Measurements from ENCODE around the gene PCDHB15.
A peak's percentile ranks its signal among the peaks of the same experiment; 100 is the strongest.
"Not testable (repeated sequence)": the region's sequence is repeated elsewhere in the genome, so short reads cannot be mapped to it uniquely, and the experiment has no call there.

Gene PCDHB15

DNA sequence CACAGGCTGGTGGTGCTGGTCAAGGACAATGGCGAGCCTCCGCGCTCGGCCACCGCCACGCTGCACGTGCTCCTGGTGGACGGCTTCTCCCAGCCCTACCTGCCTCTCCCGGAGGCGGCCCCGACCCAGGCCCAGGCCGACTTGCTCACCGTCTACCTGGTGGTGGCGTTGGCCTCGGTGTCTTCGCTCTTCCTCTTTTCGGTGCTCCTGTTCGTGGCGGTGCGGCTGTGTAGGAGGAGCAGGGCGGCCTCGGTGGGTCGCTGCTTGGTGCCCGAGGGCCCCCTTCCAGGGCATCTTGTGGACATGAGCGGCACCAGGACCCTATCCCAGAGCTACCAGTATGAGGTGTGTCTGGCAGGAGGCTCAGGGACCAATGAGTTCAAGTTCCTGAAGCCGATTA lies 29.2 kb upstream of the PCDHB15 start:
- POLR2A ChIA-PET; H3K4me1 ChIP-seq (ENCODE audit: control insufficient read depth, insufficient read depth, low read length); CTCF ChIA-PET; H3K27ac ChIP-seq (ENCODE audit: extremely low read depth, low read depth, low read length); H3K9me3 ChIP-seq (ENCODE audit: control insufficient read depth, insufficient read depth, low read depth, low read length); H3K36me3 ChIP-seq (ENCODE audit: control insufficient read depth in 2 of 2, insufficient read depth in 1 of 2, low read length in 2 of 2); H3K4me3 ChIP-seq (ENCODE audit: low read depth, low read length): not testable (repeated sequence)

DNA sequence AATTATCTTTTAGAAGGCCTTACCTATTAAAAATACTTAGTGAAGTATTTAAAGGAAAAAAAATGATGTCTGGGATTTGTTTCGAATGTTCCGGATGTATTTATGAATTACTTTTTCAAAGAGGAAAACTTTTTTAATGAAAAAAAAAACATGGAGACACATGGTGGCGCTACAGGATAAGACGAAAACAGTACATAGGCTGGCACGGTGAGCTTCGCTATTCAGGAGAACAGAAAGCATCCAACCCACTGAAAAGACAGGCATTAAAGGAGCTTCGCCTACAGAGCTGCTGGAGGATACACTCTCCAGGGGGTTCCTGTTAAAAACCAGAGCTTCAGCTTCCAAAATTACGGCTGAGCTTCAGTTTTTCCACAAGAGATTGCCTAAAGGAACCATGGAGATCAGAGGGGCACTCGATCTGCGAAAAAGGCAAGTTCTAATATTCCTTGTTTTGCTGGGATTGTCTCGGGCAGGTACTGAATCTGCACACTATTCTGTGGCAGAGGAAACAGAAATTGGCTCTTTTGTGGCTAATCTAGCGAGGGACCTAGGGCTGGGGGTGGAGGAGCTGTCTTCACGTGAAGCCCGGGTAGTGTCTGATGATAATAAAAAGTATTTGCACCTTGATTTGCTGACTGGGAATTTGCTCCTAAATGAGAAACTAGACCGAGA lies 21.9 kb upstream of the PCDHB15 start, which contains the start of gene PCDHB14:
PCDHB14 (plus strand) TSS at position 232 of the 672 bp plus-strand sequence; CDS start at position 395, 163 bp downstream.
- Histone ChIP-seq H3K9me3 (ENCODE audit: control insufficient read depth, insufficient read depth, low read depth, low read length) (no peaks in the 10 kb centered on the region), H3K4me1 (ENCODE audit: control insufficient read depth, insufficient read depth, low read length) (no peaks in the 10 kb centered on the region; the same call in 1 of the 2 replicates), H3K4me3 (ENCODE audit: low read depth, low read length) (peak within 1 kb of the TSS; percentile 4), H3K36me3 (ENCODE audit: control insufficient read depth in 2 of 2, insufficient read depth in 1 of 2, low read length in 2 of 2) (no peaks in the 10 kb centered on the region), H3K27ac (ENCODE audit: extremely low read depth, low read depth, low read length) (no peak within 1 kb of the TSS)
- ChIA-PET CTCF (interaction anchor here (0.5 to 3.0 kb wide), 24 partner anchors 8 to 344 kb away, joined by 3 to 20 read pairs (median 4); partner anchors contain the start of genes PCDHB10, PCDHB11, PCDHB16 and PCDHGA11), POLR2A (no interaction called here)
- TF ChIP-seq MZF1 (tag by site-specific recombination; IDR thresholded peaks at IDR 0.05; ENCODE audit: borderline replicate concordance) (no peak), MYNN (tag by site-specific recombination; IDR thresholded peaks at IDR 0.05; ENCODE audit: borderline replicate concordance) (no peak), GFI1B (tag by site-specific recombination; IDR thresholded peaks at IDR 0.05) (no peak), ZNF585B (tag by site-specific recombination; IDR thresholded peaks at IDR 0.05) (no peak), ZBTB8A (tag by site-specific recombination; IDR thresholded peaks at IDR 0.05) (no peak), ZNF660 (tag by site-specific recombination; IDR thresholded peaks at IDR 0.05) (0 out of 2 replicates have a peak, but pooled peaks have one; percentile 34), ZFP69B (tag by site-specific recombination; IDR thresholded peaks at IDR 0.05) (no peak), ZNF558 (tag by site-specific recombination; IDR thresholded peaks at IDR 0.05) (no peak), GLIS1 (tag by site-specific recombination; IDR thresholded peaks at IDR 0.05) (peak; percentile 43), ZBTB17 (tag by site-specific recombination; IDR thresholded peaks at IDR 0.05) (peak; percentile 79), ZNF610 (tag by site-specific recombination; IDR thresholded peaks at IDR 0.05; ENCODE audit: borderline replicate concordance) (no peak), GLI4 (tag by site-specific recombination; IDR thresholded peaks at IDR 0.05) (no peak), ZFHX2 (tag by site-specific recombination; conservative IDR thresholded peaks at IDR 0.05) (no peak), ZNF248 (tag by site-specific recombination; IDR thresholded peaks at IDR 0.05) (no peak), ZNF548 (tag by site-specific recombination; IDR thresholded peaks at IDR 0.05) (no peak), ZNF132 (tag by site-specific recombination; IDR thresholded peaks at IDR 0.05; ENCODE audit: borderline replicate concordance) (no peak), ZNF223 (tag by site-specific recombination; IDR thresholded peaks at IDR 0.05) (no peak), ZNF426 (tag by site-specific recombination; IDR thresholded peaks at IDR 0.05) (no peak), ZNF677 (tag by site-specific recombination; IDR thresholded peaks at IDR 0.05) (no peak), ZNF335 (tag by site-specific recombination; conservative IDR thresholded peaks at IDR 0.05) (peak; percentile 52), ZNF175 (tag by site-specific recombination; IDR thresholded peaks at IDR 0.05) (no peak), ZNF792 (tag by site-specific recombination; IDR thresholded peaks at IDR 0.05) (no peak), ZNF529 (tag by site-specific recombination; IDR thresholded peaks at IDR 0.05; ENCODE audit: insufficient replicate concordance) (no peak), KLF8 (tag by site-specific recombination; IDR thresholded peaks at IDR 0.05) (no peak), GLI2 (tag by site-specific recombination; IDR thresholded peaks at IDR 0.05; ENCODE audit: borderline replicate concordance, low read depth) (no peak), REPIN1 (tag by site-specific recombination; IDR thresholded peaks at IDR 0.05; ENCODE audit: low read depth) (no peak), ZSCAN16 (tag by site-specific recombination; IDR thresholded peaks at IDR 0.05) (no peak)
- TF ChIP-seq, protein P1, sequence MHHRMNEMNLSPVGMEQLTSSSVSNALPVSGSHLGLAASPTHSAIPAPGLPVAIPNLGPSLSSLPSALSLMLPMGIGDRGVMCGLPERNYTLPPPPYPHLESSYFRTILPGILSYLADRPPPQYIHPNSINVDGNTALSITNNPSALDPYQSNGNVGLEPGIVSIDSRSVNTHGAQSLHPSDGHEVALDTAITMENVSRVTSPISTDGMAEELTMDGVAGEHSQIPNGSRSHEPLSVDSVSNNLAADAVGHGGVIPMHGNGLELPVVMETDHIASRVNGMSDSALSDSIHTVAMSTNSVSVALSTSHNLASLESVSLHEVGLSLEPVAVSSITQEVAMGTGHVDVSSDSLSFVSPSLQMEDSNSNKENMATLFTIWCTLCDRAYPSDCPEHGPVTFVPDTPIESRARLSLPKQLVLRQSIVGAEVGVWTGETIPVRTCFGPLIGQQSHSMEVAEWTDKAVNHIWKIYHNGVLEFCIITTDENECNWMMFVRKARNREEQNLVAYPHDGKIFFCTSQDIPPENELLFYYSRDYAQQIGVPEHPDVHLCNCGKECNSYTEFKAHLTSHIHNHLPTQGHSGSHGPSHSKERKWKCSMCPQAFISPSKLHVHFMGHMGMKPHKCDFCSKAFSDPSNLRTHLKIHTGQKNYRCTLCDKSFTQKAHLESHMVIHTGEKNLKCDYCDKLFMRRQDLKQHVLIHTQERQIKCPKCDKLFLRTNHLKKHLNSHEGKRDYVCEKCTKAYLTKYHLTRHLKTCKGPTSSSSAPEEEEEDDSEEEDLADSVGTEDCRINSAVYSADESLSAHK (tag by site-specific recombination; IDR thresholded peaks at IDR 0.05), result no peak
- TF ChIP-seq, protein P2, sequence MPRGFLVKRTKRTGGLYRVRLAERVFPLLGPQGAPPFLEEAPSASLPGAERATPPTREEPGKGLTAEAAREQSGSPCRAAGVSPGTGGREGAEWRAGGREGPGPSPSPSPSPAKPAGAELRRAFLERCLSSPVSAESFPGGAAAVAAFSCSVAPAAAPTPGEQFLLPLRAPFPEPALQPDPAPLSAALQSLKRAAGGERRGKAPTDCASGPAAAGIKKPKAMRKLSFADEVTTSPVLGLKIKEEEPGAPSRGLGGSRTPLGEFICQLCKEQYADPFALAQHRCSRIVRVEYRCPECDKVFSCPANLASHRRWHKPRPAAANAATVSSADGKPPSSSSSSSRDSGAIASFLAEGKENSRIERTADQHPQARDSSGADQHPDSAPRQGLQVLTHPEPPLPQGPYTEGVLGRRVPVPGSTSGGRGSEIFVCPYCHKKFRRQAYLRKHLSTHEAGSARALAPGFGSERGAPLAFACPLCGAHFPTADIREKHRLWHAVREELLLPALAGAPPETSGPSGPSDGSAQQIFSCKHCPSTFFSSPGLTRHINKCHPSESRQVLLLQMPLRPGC (tag by site-specific recombination; IDR thresholded peaks at IDR 0.05), result no peak
- TF ChIP-seq, protein P3, sequence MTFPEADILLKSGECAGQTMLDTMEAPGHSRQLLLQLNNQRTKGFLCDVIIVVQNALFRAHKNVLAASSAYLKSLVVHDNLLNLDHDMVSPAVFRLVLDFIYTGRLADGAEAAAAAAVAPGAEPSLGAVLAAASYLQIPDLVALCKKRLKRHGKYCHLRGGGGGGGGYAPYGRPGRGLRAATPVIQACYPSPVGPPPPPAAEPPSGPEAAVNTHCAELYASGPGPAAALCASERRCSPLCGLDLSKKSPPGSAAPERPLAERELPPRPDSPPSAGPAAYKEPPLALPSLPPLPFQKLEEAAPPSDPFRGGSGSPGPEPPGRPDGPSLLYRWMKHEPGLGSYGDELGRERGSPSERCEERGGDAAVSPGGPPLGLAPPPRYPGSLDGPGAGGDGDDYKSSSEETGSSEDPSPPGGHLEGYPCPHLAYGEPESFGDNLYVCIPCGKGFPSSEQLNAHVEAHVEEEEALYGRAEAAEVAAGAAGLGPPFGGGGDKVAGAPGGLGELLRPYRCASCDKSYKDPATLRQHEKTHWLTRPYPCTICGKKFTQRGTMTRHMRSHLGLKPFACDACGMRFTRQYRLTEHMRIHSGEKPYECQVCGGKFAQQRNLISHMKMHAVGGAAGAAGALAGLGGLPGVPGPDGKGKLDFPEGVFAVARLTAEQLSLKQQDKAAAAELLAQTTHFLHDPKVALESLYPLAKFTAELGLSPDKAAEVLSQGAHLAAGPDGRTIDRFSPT (tag by site-specific recombination; IDR thresholded peaks at IDR 0.05), result no peak

Measured in HEK293 (cell line).